Activated T-cell treated with anti-CD3 and anti-CD28 coated beads, Interleukin-2, amount 50 U/mL, for 48 hours (primary cell): ENCODE data around the gene GDI1.
"Not testable (repeated sequence)": the region's sequence is repeated elsewhere in the genome, so short reads cannot be mapped to it uniquely, and the experiment has no call there.

Experiments used
- DNase-seq, 2 experiments: peaks; one replicate each; pipeline ENCODE4 v3.0.0-alpha.2; 2020

GDI1 gene

DNA sequence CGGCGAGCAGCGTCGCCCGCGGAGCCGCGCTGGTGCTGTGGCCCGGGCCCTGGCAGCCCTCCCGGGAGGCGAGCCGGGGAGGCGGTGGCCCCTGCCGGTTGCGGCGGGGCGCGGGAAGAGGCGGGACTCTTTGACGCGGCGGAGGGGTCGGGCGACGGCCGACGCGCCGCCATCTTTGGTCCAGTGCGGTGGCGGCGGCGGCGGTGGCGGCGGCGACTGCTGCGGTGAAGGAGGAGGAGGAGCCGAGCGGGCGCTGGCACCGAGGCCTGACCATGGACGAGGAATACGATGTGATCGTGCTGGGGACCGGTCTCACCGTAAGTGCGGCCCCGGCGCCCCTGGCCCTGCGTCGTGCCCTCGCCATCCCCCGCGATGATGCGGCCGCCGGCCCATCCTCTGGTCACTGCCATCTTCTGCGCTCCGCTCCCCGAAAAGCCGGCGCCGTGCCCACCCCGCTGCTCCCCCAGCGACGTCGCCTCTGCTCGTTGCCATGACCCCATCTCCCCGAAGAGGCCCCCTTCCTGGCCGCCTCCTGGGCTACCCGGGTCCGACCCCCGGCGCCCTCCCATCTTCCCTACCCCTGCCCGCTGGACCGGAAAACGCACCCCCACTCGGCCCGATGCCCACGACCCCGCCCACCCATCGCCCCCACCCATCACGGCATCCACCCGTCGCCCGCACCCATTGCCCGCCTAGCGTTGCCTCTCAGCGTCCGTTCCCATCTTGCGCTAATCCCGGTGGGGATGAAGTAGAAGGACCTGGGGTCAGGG is at the start of gene GDI1:
Gene GDI1 (plus strand): TSS at position 172 of the 770 bp plus-strand sequence. CDS start 101 bp downstream, at position 273.
- DNase-seq = peak; percentile 64 to 69

DNA sequence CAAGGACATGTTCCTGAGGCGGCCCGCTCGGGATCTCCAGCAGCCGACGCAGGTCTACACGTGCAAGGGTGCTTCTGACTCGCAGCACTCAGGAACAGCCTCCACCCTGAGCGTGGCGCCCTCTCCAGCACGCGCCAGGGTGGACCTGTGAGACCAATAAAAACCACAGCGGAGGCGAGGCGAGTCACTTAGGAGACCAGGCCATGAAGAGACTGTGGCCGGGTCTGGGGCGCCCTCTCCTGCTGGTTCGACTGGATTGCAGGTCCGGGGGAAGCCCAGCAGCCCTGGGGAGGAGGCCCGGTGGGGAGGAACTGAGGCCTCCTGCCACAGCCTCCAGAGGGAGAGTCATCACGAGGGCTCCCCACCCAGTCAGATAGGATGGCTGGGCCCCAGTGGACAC is 48.9 kb upstream of the GDI1 start:
- not testable (repeated sequence) for DNase-seq

DNA sequence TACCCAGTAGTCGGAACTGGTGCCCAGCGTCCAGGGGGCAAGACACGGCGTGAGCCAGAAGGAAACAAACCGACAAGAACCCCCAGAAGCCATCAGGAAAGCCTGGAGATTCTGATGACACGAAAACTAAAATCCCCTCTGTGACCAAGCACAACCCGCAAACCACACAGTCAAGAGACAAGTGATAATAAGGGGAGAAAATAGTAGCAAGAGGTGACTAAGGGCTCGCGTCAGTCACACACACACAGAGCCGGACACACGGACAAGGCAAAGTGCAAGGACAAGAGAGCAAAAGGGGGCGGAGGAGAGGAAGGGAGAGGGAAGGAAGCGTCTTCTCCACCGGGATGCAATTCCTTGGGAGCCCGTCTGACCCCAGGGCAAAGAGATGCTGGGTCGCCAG is 48.3 kb upstream of the GDI1 start:
- not testable (repeated sequence) for DNase-seq

DNA sequence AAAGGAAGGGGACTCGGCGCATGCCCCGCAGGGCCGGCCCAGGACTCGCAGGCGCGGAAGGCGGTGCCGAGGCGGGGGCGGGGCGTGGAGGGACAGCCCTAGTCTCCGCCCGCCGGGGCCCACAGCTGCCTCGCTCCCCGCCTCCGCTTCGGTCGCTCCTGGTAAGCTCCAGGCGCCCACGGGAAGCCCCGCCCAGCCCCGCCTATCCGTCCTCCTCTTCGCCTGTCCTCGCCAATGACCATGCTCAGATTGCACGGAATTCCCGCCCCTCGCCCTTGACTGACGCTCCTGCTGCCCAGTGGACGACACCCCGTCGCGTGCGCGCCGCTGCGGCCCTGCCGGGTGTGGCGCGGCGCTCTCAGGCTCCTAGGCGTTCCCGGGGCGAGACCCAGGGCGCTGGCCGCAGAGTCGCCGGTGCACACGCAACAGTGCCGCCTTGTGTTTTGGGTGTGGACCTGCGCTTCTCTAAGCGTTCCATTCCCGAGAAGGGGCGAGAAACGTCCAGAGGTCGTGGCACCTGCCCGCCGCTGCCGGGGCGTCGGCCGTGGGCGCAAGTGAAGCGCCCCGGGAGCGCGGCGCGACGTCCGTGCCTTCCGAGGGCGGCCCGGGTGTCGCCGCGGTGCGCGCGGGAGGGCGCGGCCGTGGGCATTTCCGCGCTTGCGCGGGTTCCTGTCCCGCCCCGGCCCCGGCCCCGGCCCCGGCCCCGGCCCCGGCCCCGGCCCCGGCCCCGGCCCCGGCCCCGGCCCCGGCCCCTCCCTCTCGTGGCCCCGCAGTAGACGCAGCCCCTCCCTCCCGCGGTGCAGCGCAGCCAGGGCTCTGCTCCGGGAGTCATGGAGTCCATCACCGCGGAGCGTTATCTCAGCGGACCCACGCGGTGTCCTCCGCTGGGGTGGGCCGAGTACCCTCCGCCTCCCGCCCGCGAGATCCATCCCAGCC is 46.9 kb upstream of the GDI1 start:
- DNase-seq = peak; percentile 55 to 62

DNA sequence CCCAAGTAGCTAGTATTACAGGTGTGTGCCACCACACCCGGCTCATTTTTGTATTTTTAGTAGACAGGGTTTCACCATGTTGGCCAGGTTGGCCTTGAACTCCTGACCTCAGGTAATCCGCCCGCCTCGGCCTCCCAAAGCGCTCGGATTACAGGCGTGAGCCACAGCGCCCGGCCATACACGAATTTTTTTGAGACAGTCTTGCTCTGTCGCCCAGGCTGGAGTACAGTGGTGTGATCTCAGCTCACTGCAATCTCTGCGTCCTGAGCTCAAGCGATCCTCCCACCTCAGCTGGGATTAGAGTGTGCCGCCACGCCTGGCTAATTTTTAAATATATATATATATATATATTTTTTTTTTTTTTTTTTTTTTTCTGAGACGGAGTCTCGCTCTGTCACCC is 40.6 kb upstream of the GDI1 start:
- DNase-seq = not testable (repeated sequence)

DNA sequence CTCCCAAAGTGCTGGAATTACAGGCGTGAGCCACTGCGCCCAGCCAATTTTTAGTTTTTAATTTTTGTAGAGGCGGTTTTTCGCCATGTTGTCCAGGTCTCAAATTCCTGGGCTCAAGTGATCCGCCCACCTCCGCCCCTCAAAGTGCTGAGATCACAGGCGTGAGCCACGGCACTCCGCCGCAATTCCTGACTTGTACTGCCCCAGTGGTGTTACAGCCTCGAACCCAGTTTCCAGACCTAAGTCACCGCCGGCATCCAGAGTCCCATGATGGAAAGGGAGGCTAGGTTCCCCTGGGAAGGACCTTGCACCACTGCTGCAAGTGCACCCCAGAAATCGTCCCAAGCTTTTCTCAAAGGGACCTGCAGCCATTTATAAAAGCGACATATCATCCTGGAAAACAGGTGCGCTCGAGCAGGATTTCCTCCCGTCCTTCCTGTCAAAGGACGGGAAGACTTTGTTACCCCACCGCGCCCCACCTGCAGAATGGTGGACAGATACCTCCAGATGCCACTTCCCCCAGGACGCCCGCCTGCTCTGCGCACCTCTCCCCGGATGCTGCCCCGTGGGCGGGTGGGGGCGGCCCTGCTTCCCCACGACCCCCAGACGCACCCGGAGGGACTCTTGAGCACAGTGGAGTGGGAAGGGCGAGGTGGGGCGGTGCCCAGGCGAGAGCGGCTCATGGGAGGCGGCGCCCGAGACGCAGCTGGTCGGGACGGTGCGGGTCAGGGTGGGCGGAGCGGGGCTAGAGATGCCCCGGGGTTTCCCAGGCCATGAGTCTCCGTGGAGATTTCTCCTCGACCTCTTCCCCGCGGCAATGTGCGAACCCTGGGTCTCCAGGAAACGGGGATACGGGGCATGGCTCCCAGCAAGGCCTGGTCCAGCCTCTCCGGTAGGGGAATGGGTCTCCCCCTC is 39.7 kb upstream of the GDI1 start:
- peak; percentile 79 to 82 for DNase-seq

DNA sequence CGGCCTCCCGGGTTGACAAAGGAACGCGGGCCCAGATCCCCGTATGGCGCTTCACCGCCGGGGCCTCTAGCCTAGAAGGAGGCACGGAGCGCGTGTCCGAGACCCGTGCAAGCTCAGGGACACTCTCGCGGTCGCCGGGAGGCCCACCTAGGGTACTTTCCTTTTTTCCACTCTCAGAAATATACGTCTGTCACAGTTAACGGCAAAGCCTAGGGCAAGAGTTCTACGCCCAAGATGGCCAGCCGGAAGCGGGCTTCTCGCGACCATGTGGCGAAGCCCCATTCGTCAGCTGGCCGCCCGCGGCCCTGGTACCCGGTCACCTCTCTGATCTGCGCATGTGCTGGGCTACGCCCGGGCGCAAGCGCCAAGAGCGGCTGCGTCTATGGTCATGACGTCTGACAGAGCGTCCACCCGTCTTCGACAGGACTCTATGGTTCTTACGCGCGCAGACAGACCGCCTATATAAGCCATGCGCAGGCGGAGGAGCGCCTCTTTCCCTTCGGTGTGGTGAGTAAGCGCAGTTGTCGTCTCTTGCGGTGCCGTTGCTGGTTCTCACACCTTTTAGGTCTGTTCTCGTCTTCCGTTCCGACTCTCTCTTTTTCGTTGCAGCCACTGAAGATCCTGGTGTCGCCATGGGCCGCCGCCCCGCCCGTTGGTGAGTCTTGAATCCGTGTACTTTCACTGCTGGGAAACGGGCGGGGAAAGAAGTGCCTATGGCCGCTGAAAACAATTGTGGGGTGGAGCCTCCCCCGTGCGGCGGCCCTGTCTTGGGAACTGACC is 38.9 kb upstream of the GDI1 start, which contains the start of gene RPL10:
Gene RPL10 (plus strand): TSS at position 490 of the 780 bp plus-strand sequence. CDS start 143 bp downstream, at position 633.
- peak; percentile 88 to 92 for DNase-seq

DNA sequence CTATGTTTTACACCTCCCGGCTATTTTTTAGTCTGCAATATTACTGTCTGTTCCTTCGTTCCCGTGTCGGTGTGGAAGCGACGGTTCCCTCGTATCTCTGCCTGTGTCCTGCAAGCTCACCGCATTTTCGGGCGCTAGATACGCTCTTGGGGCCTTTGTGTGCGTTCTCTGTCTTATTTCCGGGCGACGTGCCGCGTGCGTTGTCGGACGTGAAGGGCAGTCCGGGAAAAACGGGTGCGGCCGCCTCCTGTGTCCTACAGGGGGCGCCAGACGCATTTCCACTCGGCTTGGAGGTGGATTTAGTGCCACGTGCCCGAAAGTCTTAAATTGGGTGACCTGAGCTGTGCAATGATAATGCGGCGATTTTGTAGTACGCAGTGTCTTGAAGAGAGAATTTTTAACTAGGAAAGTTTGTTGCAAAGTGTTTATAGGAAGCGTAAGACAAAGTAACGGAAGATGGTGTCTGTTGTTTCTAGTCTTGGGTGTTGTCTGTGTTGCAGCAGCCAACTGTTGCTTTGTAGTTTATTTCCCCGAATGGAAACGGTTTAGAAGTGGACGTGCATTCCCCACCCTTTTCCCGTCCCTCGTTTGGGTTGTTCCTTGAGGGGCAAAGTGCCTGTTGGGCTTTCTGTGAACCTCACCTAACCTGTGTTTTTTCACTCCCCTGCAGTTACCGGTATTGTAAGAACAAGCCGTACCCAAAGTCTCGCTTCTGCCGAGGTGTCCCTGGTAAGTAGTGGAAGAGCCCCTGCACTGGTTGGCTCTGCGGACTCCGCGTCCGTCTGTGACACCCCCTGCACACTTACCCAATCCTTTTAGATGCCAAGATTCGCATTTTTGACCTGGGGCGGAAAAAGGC is 38.1 kb upstream of the GDI1 start:
- DNase-seq = peak; percentile 84 to 86

DNA sequence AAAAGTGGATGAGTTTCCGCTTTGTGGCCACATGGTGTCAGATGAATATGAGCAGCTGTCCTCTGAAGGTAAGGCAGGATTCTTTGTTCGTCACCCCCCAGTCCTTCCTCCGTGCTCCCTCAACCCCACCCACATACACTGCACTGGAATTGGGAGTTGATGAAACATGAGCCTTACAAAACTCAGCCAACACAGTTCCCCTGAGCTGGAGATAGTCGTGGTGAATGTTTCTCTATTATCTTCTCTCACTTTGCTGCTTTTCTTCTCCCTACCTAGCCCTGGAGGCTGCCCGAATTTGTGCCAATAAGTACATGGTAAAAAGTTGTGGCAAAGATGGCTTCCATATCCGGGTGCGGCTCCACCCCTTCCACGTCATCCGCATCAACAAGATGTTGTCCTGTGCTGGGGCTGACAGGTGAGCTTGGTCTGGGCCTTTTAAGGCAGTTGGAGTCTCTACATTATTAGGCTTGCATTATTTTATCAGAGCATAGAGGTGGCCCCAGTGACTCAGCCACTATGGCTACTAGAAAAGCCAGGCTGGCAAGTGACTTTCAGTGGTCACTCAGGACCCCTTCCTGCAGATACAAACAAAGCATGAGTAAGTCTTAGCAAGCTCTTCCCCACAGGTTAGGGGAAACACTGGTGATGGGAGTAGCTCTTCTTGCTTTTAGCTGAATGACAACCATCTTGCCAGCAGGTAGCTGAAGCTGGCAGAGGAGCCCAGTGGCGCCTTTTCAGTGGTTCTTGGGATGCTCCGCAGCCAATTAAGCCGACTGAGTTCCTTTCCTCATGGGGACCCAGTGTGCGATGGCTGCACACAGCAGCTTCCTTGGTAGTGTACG is 37.2 kb upstream of the GDI1 start:
- DNase-seq = peak; percentile 41 to 52

DNA sequence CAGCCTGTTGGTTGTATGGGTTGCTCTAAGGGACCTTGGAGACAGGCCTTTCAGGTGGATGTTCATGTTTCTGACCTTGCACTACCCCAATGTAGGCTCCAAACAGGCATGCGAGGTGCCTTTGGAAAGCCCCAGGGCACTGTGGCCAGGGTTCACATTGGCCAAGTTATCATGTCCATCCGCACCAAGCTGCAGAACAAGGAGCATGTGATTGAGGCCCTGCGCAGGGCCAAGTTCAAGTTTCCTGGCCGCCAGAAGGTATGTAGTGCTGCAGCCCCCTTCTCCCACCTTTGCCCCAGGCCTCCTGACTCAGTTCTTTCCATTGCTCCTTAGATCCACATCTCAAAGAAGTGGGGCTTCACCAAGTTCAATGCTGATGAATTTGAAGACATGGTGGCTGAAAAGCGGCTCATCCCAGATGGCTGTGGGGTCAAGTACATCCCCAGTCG is 36.6 kb upstream of the GDI1 start:
- DNase-seq = not testable (repeated sequence)

DNA sequence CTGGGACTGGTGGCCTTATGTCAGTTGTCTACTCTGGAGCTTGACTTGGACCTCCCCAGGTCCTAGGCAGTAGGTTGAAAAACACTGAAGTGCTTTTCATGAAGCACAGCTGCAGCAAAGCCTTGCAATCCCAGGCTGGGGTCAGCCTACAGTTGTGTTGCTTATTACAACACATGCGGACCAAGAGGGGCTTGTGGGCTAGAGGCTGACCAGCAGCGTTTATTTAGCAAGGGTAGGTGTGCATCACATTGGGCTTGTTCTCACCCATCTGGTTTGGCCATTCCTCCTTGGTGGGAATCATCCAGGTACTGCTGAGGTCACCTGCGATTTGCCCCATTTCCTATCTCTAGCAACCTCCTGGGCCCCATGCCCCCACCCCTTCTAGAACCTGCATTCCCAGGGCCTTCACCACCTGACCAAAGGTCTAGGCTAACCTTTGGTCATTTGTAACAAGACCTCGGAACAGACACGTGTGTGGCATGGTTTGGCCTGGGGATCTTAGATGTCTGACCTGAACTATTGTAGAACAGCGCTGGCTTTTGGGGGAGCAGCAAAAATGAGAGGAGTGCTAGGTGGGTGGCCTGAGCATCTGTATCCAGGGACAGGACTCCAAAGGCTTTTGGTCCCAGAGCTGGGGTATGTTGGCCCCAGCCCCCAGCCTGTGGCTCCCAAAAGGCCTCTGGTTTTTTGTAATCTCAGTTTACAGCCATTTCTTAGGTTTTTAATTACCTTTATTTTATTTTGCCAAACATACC is 35.7 kb upstream of the GDI1 start:
- DNase-seq = peak; percentile 64 to 66

DNA sequence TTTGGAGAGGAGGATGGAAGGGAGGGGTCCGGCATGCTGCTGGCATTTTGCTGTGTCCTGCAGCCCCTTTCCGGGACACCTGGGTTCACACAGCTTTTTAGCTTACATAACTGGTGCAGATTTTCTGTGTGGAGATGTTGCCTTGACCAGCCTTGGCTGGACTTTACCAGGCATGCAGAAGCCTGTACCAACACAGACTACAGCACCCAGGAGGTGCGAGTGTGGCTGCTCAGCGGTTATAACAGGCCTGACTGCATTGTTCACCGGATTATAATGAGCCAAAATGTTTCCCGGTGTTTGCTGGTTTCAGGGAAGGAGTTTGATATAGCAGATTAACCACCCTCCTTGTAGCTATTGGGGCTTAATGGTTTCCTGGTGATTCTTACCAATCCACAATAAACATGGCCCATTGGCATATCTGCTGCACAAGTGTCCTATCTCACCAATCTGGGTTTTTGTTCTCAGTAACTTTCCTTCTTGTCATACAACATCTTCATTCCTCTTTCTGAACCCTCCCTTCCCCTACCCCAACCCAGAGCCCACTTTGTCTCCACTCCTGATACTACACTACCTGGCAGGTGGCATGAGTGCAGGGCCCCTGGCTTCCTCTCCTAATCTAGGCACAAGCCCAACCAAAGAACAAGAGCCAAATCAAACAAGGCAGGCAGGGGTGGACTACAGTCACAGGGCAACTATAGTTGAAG is 34.9 kb upstream of the GDI1 start:
- peak in 1 of 2 experiments; percentile 43 for DNase-seq

DNA sequence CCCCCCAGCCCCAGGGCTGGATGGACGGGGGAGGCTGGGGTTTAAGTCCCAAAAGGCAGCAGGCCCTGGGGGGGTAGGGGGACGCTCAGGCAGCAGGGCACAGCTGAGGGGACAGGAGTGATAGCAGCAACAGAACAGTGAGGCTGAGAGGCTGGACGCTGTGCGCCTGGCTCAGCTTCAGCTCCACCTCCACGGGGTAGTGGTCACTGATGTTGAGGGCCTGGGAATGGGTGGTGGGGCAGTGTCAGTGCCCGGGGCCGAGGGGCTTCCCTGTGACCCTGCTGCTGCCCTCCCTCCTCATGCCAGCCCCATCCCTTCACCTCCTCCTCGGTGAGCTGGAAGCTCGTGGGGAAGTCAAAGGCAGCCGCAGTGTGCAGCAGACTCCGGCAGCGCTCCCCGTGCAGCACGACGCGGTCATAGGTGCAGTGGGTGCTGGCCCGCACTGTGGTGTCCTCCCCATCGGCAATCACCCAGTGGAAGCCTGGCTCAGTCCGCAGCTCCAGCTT is 34.3 kb upstream of the GDI1 start:
- DNase-seq = no peak

DNA sequence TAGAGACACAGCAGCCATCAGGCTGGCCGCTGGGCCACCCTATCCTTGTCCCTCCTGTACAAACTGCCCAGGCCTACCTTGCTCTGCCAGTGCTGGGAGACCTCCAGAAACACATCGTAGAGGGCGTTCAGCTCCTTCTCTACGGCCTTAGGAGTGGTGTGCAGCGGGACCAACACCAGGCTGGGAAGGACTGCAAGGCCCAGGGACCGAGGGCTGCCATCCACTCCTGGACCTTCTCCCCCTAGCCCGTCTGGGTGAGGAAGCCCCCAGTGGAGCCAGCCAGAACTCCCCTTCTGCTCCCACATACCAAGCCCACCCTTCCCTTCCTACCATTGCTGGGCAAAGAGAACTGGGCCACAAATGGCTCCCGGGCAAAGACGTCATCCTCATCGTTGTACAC is 33.8 kb upstream of the GDI1 start:
- DNase-seq = no peak

DNA sequence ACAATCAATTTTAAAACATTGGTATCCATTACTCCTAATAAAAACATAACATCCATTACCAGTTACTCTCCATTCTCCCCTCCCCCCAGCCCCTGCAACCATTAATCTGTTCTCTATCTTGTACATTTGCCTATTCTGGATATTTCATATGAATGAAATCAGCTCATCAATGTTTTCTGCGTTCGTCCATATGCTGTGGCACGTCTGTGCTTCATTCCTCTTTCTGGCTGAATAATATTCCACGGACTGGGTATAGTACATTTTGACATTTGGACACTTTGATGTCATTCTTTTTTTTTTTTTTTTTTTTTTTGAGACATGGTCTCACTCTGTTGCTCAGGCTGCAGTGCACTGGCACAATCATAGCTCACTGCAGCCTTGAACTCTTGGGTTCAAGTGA is 33.1 kb upstream of the GDI1 start:
- DNase-seq = no peak

DNA sequence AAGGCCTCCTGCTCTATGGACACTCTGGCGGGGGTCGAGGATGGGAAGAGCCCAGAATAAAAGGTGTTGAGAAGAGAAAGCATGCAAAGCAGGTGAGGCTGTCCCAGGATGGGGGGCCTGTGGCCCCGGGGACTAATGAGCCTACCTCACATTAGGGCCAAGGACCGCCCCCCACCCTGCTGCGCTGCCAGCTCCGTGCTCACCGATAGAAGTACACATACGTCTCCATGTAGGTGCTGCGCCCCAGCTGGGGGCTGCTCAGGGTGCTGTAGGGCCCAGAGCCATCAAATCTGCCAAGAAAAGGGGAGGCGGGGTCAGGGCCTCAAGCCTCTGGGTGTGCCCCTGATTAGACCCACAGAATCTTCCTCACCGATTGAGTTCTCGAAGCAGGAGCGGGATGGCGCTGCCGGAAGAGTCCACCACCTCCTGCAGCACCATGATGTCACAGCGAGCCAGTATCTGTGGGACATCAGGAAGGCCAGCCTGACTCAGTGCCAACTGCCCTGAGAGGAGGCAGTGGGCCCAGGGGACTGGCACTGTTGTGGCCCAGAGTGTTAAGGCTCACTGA is 32.2 kb upstream of the GDI1 start:
- DNase-seq = no peak

DNA sequence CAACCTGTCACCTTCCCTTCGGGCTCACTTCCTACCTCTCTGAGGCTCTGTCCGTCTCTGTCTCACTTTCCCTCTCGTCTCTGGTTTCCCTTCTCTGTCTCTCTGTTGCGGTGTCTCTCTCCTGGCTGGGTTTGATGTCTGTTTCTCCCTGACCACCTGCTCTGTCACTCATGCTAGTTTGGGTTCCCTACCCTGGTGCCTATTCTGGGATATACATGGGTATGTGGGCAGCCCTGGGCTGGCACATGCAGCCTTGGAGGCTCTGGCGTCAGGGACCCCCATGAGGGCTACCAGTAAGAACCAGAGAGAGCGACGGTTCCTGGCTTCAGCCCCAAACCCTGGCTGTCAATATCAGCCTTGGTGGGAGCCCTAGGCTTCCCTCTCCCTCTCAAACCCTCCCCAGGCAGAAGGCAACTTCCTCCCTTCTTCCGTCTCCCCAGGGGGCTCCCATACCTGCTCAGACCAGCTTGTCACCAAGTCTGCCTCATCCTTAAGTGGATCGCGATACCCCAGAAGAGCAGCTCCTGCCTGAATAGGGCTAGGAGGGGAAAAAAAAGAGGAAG is 28.2 kb upstream of the GDI1 start:
- DNase-seq = no peak
